HepG2 (cell line): ENCODE data around the gene ZFAND2B. TPM values are rescaled to one million over a fixed set of nuclear protein-coding genes. Genes with fewer than 3 reads are reported as not detected.

Source experiments
- DPF2 ChIP-seq: sonication (generic); formaldehyde crosslinking; IDR thresholded peaks from 2 replicates; pipeline ENCODE4 v1.4.0; 2020; ENCODE audit warnings: mild to moderate bottlenecking, low read depth, missing genetic modification reagents, borderline replicate concordance
- HNRNPH1 ChIP-seq: fragments of 200-400 bp; formaldehyde crosslinking; optimal IDR thresholded peaks from 2 replicates; pipeline ENCODE3; 2017; ENCODE audit warnings: mild to moderate bottlenecking, low read depth, low read length
- JDP2 ChIP-seq: sonication (generic); formaldehyde crosslinking; IDR thresholded peaks from 2 replicates; pipeline ENCODE4 v1.8.1; 2022; ENCODE audit warnings: missing genetic modification reagents, borderline replicate concordance
- MEIS2 ChIP-seq: sonication (generic); formaldehyde crosslinking; IDR thresholded peaks from 2 replicates; pipeline ENCODE4 v1.9.0; 2021; ENCODE audit warnings: mild to moderate bottlenecking, missing genetic modification reagents
- SNAPC2 ChIP-seq: sonication (generic); formaldehyde crosslinking; IDR thresholded peaks from 2 replicates; pipeline ENCODE4 v1.8.1; 2022; ENCODE audit warnings: mild to moderate bottlenecking, missing genetic modification reagents
- TCF7L2 ChIP-seq: IDR thresholded peaks from 2 replicates; pipeline ENCODE4 v1.6.1; 2011; ENCODE audit warnings: mild to moderate bottlenecking, low read depth, low read length, moderate library complexity
- TGIF2 ChIP-seq: IDR thresholded peaks from 2 replicates; pipeline ENCODE4 v1.6.1; 2016; ENCODE audit warnings: control low read depth, missing compliant biosample characterization
- ZFP36L1 ChIP-seq: sonication (generic); formaldehyde crosslinking; IDR thresholded peaks from 2 replicates; pipeline ENCODE4 v1.8.0; 2022; ENCODE audit warnings: mild to moderate bottlenecking, missing genetic modification reagents, moderate library complexity
- ZKSCAN1 ChIP-seq: fragments of 150-350 bp; IDR thresholded peaks from 2 replicates; pipeline ENCODE4 v1.6.1; 2014; ENCODE audit warnings: low read length
- ZNF10 ChIP-seq: sonication (generic); formaldehyde crosslinking; IDR thresholded peaks from 2 replicates; pipeline ENCODE4 v1.4.0; 2020; ENCODE audit warnings: mild to moderate bottlenecking, low read depth, missing genetic modification reagents, borderline replicate concordance
- ZNF160 ChIP-seq: sonication (generic); formaldehyde crosslinking; IDR thresholded peaks from 2 replicates; pipeline ENCODE4 v1.8.0; 2022; ENCODE audit warnings: mild to moderate bottlenecking, inconsistent platforms, missing genetic modification reagents
- ZNF703 ChIP-seq: sonication (generic); formaldehyde crosslinking; IDR thresholded peaks from 2 replicates; pipeline ENCODE4 v1.5.1; 2020; ENCODE audit warnings: missing genetic modification reagents, mild to moderate bottlenecking, moderate library complexity, borderline replicate concordance
- polyA plus RNA-seq, 8 experiments: library from polyadenylated mRNA; depleted of rRNA in 3 of 8; stranded (reverse) in 7 of 8; unstranded in 1 of 8; fragments of >200 nt; fragmentation: Illumina TruSeq in 4 of 8; extraction: Trizol in 4 of 8; gene quantifications; 2 replicates each; pipeline versions ENCODE4 v1.2.1 to v1.2.3, GENCODE V29; 2011 to 2016; ENCODE audit warnings: low read depth in 4 of 8, missing spikeins in 1 of 8, mixed read lengths in 1 of 8; ENCODE audit not compliant: insufficient read depth in 1 of 8
- total RNA-seq, 5 experiments: library from RNA; depleted of rRNA; stranded (reverse); fragments of >200 nt; fragmentation: Illumina TruSeq; extraction: Trizol; gene quantifications; 2 replicates each; pipeline ENCODE4 v1.2.3, GENCODE V29; 2016; ENCODE audit warnings: low read depth in 1 of 5
- TF ChIP-seq, protein P1 (sequence below): sonication (generic); formaldehyde crosslinking; IDR thresholded peaks from 2 replicates; pipeline ENCODE4 v1.5.0; 2020; ENCODE audit warnings: missing genetic modification reagents
- TF ChIP-seq, protein P2 (sequence below): sonication (generic); formaldehyde crosslinking; IDR thresholded peaks from 2 replicates; pipeline ENCODE4 v1.5.0; 2020; ENCODE audit warnings: missing genetic modification reagents, mild to moderate bottlenecking, borderline replicate concordance
- TF ChIP-seq, protein P3 (sequence below): sonication (generic); formaldehyde crosslinking; IDR thresholded peaks from 2 replicates; pipeline ENCODE4 v1.8.1; 2023; ENCODE audit warnings: mild to moderate bottlenecking, missing genetic modification reagents
- TF ChIP-seq, protein P4 (sequence below): sonication (generic); formaldehyde crosslinking; IDR thresholded peaks from 2 replicates; pipeline ENCODE4 v1.5.0; 2020; ENCODE audit warnings: mild to moderate bottlenecking, missing genetic modification reagents, borderline replicate concordance
- TF ChIP-seq, protein P5 (sequence below): sonication (generic); formaldehyde crosslinking; IDR thresholded peaks from 2 replicates; pipeline ENCODE4 v1.4.0; 2020; ENCODE audit warnings: mild to moderate bottlenecking, missing genetic modification reagents
- TF ChIP-seq, protein P6 (sequence below): sonication (generic); formaldehyde crosslinking; IDR thresholded peaks from 2 replicates; pipeline ENCODE4 v1.8.0; 2022; ENCODE audit warnings: low read depth, missing genetic modification reagents
- TF ChIP-seq, protein P7 (sequence below): sonication (generic); formaldehyde crosslinking; IDR thresholded peaks from 2 replicates; pipeline ENCODE4 v1.8.1; 2023; ENCODE audit warnings: mild to moderate bottlenecking, inconsistent platforms, moderate library complexity, missing genetic modification reagents, borderline replicate concordance

ZFAND2B gene
- total and polyA plus RNA-seq, 2 of the 13 experiments (the other 11 are each of a cell fraction or from before 2014, with no cell fraction given), result 53.3 to 115 TPM

DNA sequence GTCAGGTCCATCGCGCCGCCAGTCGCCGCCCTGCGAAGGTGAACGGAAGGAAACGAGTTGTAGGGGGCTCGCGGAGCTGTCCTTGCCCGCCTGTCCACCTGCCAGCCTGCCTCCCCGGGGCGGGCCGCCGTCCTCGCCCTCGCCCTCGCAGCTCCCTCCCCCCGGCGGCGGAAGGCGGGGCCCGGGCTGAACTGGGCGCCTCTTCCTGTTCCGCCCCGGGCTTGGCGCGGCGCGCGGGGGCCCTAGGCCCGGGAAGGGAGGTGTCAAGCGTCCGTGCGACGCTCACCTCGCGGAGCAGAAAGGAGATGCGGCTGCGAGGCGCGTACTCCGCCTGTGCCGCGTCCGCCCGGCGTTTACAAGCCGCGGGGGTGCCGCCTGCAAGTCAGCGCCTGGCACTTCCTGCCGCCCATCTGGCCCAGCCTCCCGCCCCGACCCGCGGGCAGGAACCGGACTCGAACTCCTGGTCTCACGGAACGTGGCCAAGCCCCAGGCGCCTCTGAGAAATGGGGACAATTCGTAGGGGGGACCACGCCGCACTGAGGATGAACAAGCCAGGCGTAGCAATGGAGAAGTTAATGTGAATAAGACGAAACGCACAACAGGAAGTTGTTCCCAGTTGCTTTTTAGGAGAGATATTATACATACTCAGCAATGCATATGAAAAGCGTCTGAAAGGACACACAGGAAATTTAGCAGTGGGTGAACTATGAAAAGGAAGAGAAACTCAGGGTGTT, 29.6 kb upstream of the ZFAND2B start, which contains the start of gene CNPPD1 (continued):
- TF ChIP-seq, protein P1, sequence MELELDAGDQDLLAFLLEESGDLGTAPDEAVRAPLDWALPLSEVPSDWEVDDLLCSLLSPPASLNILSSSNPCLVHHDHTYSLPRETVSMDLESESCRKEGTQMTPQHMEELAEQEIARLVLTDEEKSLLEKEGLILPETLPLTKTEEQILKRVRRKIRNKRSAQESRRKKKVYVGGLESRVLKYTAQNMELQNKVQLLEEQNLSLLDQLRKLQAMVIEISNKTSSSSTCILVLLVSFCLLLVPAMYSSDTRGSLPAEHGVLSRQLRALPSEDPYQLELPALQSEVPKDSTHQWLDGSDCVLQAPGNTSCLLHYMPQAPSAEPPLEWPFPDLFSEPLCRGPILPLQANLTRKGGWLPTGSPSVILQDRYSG, result peak; percentile 93
- TF ChIP-seq DPF2 (CRISPR knock-in tag) (no peak), HNRNPH1 (no peak), SNAPC2 (CRISPR knock-in tag) (peak; percentile 82; the same call in 1 of the 2 replicates), ZFP36L1 (CRISPR knock-in tag) (peak; percentile 92; the same call in 1 of the 2 replicates), JDP2 (CRISPR knock-in tag) (peak; percentile 91; the same call in 1 of the 2 replicates), ZKSCAN1 (no peak), TGIF2 (CRISPR knock-in tag) (peak; percentile 80), ZNF10 (CRISPR knock-in tag) (no peak), ZNF160 (CRISPR knock-in tag) (no peak; the same call in 1 of the 2 replicates), ZNF703 (CRISPR knock-in tag) (peak; percentile 79; the same call in 1 of the 2 replicates), TCF7L2 (no peak), MEIS2 (CRISPR knock-in tag) (peak; percentile 96)
- TF ChIP-seq, protein P2, sequence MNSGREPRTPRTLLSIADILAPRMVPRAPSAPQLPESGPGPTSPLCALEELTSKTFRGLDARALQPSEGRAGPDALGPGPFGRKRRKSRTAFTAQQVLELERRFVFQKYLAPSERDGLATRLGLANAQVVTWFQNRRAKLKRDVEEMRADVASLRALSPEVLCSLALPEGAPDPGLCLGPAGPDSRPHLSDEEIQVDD, result no peak; the same call in 1 of the 2 replicates
- TF ChIP-seq, protein P3, sequence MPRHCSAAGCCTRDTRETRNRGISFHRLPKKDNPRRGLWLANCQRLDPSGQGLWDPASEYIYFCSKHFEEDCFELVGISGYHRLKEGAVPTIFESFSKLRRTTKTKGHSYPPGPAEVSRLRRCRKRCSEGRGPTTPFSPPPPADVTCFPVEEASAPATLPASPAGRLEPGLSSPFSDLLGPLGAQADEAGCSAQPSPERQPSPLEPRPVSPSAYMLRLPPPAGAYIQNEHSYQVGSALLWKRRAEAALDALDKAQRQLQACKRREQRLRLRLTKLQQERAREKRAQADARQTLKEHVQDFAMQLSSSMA (CRISPR knock-in tag), result peak; percentile 95
- TF ChIP-seq, protein P4, sequence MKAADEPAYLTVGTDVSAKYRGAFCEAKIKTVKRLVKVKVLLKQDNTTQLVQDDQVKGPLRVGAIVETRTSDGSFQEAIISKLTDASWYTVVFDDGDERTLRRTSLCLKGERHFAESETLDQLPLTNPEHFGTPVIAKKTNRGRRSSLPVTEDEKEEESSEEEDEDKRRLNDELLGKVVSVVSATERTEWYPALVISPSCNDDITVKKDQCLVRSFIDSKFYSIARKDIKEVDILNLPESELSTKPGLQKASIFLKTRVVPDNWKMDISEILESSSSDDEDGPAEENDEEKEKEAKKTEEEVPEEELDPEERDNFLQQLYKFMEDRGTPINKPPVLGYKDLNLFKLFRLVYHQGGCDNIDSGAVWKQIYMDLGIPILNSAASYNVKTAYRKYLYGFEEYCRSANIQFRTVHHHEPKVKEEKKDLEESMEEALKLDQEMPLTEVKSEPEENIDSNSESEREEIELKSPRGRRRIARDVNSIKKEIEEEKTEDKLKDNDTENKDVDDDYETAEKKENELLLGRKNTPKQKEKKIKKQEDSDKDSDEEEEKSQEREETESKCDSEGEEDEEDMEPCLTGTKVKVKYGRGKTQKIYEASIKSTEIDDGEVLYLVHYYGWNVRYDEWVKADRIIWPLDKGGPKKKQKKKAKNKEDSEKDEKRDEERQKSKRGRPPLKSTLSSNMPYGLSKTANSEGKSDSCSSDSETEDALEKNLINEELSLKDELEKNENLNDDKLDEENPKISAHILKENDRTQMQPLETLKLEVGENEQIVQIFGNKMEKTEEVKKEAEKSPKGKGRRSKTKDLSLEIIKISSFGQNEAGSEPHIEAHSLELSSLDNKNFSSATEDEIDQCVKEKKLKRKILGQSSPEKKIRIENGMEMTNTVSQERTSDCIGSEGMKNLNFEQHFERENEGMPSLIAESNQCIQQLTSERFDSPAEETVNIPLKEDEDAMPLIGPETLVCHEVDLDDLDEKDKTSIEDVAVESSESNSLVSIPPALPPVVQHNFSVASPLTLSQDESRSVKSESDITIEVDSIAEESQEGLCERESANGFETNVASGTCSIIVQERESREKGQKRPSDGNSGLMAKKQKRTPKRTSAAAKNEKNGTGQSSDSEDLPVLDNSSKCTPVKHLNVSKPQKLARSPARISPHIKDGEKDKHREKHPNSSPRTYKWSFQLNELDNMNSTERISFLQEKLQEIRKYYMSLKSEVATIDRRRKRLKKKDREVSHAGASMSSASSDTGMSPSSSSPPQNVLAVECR (CRISPR knock-in tag), result peak; percentile 98
- TF ChIP-seq, protein P5, sequence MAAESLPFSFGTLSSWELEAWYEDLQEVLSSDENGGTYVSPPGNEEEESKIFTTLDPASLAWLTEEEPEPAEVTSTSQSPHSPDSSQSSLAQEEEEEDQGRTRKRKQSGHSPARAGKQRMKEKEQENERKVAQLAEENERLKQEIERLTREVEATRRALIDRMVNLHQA, result no peak
- TF ChIP-seq, protein P6, sequence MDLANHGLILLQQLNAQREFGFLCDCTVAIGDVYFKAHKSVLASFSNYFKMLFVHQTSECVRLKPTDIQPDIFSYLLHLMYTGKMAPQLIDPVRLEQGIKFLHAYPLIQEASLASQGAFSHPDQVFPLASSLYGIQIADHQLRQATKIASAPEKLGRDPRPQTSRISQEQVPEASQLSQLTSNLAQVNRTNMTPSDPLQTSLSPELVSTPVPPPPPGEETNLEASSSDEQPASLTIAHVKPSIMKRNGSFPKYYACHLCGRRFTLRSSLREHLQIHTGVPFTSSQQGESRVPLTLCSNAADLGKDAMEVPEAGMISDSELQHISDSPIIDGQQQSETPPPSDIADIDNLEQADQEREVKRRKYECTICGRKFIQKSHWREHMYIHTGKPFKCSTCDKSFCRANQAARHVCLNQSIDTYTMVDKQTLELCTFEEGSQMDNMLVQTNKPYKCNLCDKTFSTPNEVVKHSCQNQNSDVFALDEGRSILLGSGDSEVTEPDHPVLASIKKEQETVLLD (CRISPR knock-in tag), result peak; percentile 99
- TF ChIP-seq, protein P7, sequence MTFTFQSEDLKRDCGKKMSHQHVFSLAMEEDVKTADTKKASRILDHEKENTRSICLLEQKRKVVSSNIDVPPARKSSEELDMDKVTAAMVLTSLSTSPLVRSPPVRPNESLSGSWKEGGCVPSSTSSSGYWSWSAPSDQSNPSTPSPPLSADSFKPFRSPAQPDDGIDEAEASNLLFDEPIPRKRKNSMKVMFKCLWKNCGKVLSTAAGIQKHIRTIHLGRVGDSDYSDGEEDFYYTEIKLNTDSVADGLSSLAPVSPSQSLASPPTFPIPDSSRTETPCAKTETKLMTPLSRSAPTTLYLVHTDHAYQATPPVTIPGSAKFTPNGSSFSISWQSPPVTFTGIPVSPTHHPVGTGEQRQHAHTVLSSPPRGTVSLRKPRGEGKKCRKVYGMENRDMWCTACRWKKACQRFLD, result peak; percentile 91; the same call in 1 of the 2 replicates
